Measurements from ENCODE around the gene MASTL.

MASTL gene

GRCh38 chr10:27225642-27226257 is 70.6 kb downstream of the MASTL start:
- no peak for DNase-seq

GRCh38 chr10:27230022-27230421 is 74.9 kb downstream of the MASTL start:
- no peak for DNase-seq

GRCh38 chr10:27235706-27236105 is 80.6 kb downstream of the MASTL start:
- no peak for DNase-seq
